ACC112 (cell line): ENCODE results near the gene CD209.
"Not testable (repeated sequence)": the region's sequence is repeated elsewhere in the genome, so short reads cannot be mapped to it uniquely, and the experiment has no call there.

ENCODE experiments used
- H2AFZ ChIP-seq: fragments of 200-600 bp; sonication (generic); one replicate; pipeline ENCODE4 v1.6.0; 2017; ENCODE audit warnings: antibody characterized with exemption, low read length; ENCODE audit not compliant: unreplicated experiment
- H3K27ac ChIP-seq: fragments of 200-600 bp; sonication (generic); 2 replicates; pipeline ENCODE4 v1.5.1; 2014; ENCODE audit warnings: low read depth, mild to moderate bottlenecking, antibody characterized with exemption, low read length, moderate library complexity
- H3K27me3 ChIP-seq: fragments of 200-600 bp; sonication (generic); 2 replicates; pipeline ENCODE4 v1.6.1; 2014; ENCODE audit warnings: mild to moderate bottlenecking, antibody characterized with exemption, low read length, moderate library complexity, mixed read lengths; ENCODE audit not compliant: insufficient read depth
- H3K36me3 ChIP-seq: fragments of 200-600 bp; sonication (generic); 2 replicates; pipeline ENCODE4 v1.6.1; 2016; ENCODE audit warnings: mild to moderate bottlenecking, antibody characterized with exemption, low read length, moderate library complexity, mixed read lengths; ENCODE audit not compliant: insufficient read depth
- H3K4me1 ChIP-seq: fragments of 200-600 bp; sonication (generic); one replicate; pipeline ENCODE4 v1.6.1; 2016; ENCODE audit warnings: low read length, mixed read lengths; ENCODE audit not compliant: insufficient read depth, unreplicated experiment, control insufficient read depth
- H3K4me3 ChIP-seq: fragments of 200-600 bp; sonication (generic); 2 replicates; pipeline ENCODE4 v1.5.1; 2014; ENCODE audit warnings: mild to moderate bottlenecking, low read depth, low read length
- H3K79me2 ChIP-seq: fragments of 200-600 bp; sonication (generic); one replicate; pipeline ENCODE4 v1.6.0; 2016; ENCODE audit warnings: low read length; ENCODE audit not compliant: control insufficient read depth, unreplicated experiment, insufficient read depth

CD209 gene

DNA sequence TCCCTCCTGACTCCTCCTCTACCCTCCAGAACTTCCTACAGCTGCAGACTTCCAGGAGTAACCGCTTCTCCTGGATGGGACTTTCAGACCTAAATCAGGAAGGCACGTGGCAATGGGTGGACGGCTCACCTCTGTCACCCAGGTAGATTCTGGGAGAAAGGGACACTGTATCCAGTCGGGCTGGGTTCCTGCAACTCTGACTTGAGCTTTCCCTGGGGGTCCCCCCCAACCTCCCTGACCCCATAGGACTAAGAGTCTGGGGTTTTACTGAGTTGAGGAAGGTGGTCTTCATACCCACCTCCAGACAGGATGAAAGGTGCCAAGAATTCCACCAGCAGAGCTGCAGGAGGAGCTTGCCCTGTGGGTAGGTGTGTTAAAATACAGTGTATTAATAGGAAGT lies 20.2 kb upstream of the CD209 start:
- no peaks in the 10 kb centered on the region for H3K79me2 ChIP-seq
- no peak overlapping the region for H3K4me3 ChIP-seq
- H3K36me3 ChIP-seq, result no peaks in the 10 kb centered on the region
- H3K4me1 ChIP-seq, result no peaks in the 10 kb centered on the region
- H3K27me3 ChIP-seq, result peaks cover 52% of the 10 kb centered on the region
- no peak overlapping the region for H3K27ac ChIP-seq
- H2AFZ ChIP-seq, result no peak overlapping the region

DNA sequence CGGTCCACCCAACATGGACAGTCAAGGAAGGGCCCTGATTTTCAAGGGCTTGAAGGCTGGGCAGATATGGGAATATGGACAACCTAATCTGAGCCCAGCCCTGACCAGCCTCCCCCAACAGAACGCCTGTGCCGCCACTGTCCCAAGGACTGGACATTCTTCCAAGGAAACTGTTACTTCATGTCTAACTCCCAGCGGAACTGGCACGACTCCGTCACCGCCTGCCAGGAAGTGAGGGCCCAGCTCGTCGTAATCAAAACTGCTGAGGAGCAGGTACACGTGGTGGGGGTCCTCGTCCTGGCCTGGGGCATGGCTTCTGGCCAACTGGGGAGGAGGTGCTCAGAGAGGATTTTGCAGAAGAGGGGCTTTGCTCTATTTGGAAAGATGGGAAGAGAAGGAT lies 19.2 kb upstream of the CD209 start:
- Histone ChIP-seq H2AFZ (no peak overlapping the region), H3K4me1 (no peaks in the 10 kb centered on the region), H3K79me2 (no peaks in the 10 kb centered on the region), H3K36me3 (no peaks in the 10 kb centered on the region), H3K27me3 (peaks cover 50% of the 10 kb centered on the region), H3K27ac (no peak overlapping the region), H3K4me3 (no peak overlapping the region)

DNA sequence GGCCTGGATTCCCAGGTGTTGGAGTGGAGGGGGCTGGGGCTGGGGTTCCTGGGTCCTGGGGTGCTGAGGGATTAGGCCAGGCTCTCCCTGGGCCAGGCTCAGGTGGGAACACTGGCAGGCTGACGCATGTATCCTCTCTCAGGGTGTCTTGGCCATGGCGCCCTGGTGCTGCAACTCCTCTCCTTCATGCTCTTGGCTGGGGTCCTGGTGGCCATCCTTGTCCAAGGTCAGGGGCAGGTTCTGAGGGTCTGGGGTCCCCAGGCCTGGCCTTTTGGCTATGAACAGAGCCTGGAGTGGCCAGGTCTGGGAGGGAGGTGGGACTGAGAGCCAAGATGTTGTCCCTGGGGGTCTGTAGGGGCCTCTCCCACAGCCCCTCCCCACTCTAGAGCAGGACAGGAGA lies 17.7 kb upstream of the CD209 start:
- H3K27me3 ChIP-seq, result peaks cover 44% of the 10 kb centered on the region
- not testable (repeated sequence) for H3K4me3 ChIP-seq, H3K4me1 ChIP-seq, H3K36me3 ChIP-seq, H3K27ac ChIP-seq, H2AFZ ChIP-seq, H3K79me2 ChIP-seq

DNA sequence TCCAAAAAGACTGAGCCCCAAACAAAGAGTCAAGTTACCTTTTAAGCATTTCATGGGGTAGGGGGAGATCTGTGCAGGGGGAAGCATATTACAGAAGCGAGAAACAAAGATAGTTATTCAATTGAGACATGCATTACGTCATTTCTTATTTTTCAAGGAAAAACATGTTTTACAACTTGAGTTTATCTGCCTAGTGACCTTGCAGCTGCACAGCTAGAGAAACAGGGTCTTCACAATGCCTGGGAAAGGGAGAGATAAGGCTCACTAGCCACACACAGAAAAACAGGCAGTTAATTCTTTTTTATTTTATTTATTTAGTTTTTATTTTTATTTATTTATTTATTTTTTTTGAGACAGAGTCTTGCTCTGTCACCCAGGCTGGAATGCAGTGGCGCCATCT lies 16.8 kb upstream of the CD209 start:
- not testable (repeated sequence) for H3K36me3 ChIP-seq, H3K4me1 ChIP-seq, H3K27ac ChIP-seq, H3K79me2 ChIP-seq, H2AFZ ChIP-seq, H3K4me3 ChIP-seq
- peaks cover 37% of the 10 kb centered on the region for H3K27me3 ChIP-seq

DNA sequence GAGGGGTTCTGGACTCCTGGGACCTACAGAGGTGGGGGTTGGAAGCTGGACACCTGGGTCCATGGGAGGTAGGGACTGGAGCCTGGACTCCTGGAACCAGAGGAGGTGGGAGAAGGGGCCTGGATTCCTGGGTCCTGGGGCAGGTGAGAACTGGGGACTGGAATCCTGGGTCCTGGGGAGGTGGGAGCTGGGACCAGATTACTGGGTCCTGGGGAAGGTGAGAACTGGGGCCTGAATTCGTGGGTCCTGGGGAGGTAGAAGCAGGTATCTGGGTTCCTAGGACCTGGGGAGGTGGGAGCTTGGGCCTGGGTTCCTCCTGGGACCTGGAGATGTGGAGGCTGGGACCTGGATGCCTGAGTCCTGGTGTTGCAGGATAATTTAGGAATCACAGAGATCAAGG lies 16.4 kb upstream of the CD209 start:
- Histone ChIP-seq H3K36me3 (no peaks in the 10 kb centered on the region), H2AFZ (no peak overlapping the region), H3K4me3 (no peak overlapping the region), H3K27ac (no peak overlapping the region), H3K79me2 (no peaks in the 10 kb centered on the region), H3K27me3 (peaks cover 34% of the 10 kb centered on the region), H3K4me1 (no peaks in the 10 kb centered on the region)

DNA sequence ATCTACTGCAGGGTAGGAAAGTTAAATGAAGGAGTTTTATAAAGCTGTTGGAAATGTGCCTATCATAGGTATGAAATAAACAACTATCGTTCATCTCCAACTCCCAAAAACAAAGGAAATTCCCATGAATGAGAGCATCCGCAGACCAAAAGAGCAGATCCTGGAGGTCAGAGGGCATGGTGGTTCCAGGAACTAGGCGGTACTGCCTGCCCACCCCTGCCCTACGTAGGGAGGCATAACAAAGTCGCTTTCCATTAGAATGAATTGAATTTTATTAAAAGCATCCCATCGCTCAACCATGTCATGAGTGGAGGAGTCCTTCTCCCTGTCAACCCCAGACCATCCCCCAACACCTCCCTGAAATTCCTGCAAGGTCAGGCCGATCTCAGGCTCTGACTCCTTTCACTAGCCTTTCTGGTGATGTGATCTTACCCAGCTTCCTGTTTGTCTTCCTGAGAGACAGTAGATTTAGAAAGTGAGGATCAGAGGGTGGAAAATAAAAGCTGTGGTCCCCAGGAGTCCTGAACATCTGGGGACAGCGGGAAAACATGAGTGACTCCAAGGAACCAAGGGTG lies 15.5 kb upstream of the CD209 start, which contains the start of gene CLEC4M:
Gene CLEC4M, plus strand, starts transcription at position 525 of the 575 bp plus-strand sequence. Its CDS starts 24 bp downstream, at position 549.
- Histone ChIP-seq H3K27me3 (peaks cover 31% of the 10 kb centered on the region), H3K79me2 (no peaks in the 10 kb centered on the region), H3K27ac (no peak within 1 kb of the TSS), H2AFZ (no peak within 1 kb of the TSS), H3K36me3 (no peaks in the 10 kb centered on the region), H3K4me3 (no peak within 1 kb of the TSS), H3K4me1 (no peaks in the 10 kb centered on the region)

DNA sequence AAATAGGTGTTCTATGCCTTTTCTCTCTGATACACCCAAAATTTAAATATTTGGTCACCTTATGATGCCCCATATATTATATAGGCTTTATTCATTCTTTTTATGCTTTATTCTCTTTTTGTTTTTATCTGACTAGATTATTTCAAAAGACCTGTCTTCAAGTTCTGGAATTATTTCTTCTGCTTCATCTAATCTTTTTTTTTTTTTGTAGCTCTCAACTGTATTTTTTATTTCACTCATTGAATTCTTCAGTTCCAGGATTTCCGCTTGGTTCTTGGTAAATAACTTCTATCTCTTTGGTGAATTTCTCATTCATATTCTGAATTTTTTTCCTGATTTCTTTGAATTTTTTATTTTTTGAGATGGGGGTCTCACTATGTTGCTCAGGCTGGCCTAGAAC lies 11.8 kb upstream of the CD209 start:
- H3K4me3 ChIP-seq, result no peak overlapping the region
- H3K27me3 ChIP-seq, result peaks cover 20% of the 10 kb centered on the region; the same call in 1 of the 2 replicates

DNA sequence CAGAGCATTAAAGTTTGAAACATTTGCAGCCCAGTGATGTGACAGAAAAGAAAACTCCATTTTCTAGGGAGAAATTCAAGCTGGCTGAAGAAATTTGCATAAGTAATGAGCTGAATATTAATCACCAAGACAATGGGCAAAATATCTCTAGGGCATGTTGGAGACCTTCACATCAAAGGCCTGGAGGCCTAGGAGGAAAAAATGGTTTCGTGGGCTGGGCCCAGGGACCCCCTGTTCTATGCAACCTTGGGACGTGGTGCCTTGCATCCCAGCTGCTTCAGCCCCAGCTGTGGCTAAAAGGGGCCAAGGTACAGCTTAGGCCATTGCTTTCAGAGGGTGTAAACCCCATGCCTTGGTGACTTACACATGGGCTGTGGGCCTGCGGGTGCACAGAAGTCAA lies 10.0 kb upstream of the CD209 start:
- Histone ChIP-seq H3K36me3 (no peaks in the 10 kb centered on the region), H3K27ac (no peak overlapping the region), H3K4me3 (no peak overlapping the region), H3K4me1 (no peaks in the 10 kb centered on the region), H2AFZ (no peak overlapping the region), H3K27me3 (peaks cover 16% of the 10 kb centered on the region), H3K79me2 (no peaks in the 10 kb centered on the region)

More for the DNA sequence above, 11.8 kb upstream of the CD209 start:
- H3K27ac ChIP-seq, result no peak overlapping the region
- H2AFZ ChIP-seq, result no peak overlapping the region
- no peaks in the 10 kb centered on the region for H3K36me3 ChIP-seq
- no peaks in the 10 kb centered on the region for H3K79me2 ChIP-seq
- no peaks in the 10 kb centered on the region for H3K4me1 ChIP-seq

DNA sequence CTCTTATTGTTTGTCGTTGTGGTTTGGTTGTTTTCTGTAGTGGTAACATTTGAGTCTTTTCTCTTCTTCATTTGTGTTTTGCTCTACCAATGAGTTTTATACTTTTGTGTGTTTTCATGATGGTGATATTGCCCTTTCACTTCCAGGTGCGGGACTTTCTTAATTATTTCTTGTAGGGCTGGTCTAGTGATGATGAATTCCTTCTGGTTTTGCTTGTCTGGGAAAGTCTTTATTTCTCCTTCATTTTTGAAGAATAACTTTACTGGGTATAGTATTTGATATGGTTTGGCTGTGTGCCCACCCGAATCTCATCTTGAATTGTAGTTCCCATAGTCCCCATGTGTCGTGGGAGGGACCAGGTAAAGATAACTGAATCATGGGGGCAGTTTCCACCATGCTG lies 8.9 kb upstream of the CD209 start:
- no peaks in the 10 kb centered on the region for H3K79me2 ChIP-seq
- H3K36me3 ChIP-seq, result no peaks in the 10 kb centered on the region
- H3K27ac ChIP-seq, result no peak overlapping the region
- H3K4me1 ChIP-seq, result no peaks in the 10 kb centered on the region
- no peak overlapping the region for H3K4me3 ChIP-seq
- peaks cover 13% of the 10 kb centered on the region for H3K27me3 ChIP-seq
- no peak overlapping the region for H2AFZ ChIP-seq

DNA sequence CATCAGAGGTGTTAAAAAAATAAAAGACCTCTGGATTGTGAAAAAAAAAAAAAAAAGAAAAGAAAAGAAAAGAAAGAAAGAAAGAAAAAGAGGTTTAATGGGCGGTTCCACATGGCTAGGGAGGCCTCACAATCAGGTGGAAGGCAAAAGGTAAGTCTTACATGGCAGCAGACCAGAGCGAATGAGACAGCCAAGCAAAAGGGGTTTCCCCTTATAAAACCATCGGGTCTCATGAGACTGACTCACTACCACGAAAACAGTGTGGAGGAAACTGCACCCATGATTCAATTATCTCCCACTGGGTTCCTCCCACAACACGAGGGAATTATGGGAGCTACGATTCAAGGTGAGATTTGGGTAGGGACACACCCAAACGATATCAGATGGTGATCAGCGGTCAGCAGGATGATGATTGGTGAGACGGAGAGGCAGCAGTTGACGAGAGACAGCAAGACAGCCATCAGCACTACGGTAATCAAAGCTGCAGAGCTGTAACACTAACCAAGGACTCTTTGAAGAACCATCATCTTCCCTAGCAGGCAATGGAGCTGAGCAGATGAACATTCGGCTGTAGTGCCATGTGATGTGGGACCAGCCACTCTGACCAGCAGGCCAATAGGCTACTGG lies 3.9 kb upstream of the CD209 start:
- Histone ChIP-seq H3K27me3 (peaks cover 18% of the 10 kb centered on the region), H3K79me2 (no peaks in the 10 kb centered on the region), H3K4me3 (no peak overlapping the region), H3K27ac (no peak overlapping the region), H3K36me3 (no peaks in the 10 kb centered on the region), H2AFZ (no peak overlapping the region), H3K4me1 (no peaks in the 10 kb centered on the region)

DNA sequence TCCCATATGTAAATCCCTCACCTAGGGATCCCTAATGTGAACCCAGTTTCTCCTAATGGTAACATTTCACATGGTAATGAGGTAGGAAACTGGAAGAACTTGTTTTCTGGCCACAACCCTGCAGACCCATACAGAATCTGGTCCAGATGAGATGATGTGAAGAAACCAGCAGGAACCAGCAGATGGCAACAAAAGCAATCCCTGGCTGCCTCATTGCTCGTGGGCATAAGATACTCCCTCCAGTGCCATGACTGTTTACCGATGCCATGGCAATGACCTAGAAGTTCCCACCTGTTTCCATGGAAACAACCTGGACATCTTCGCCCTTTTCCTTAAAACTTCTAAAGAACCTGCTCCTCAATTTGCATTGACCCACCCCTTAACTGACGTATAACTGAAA lies 1.4 kb upstream of the CD209 start:
- Histone ChIP-seq H3K27me3 (peaks cover 12% of the 10 kb centered on the region), H3K36me3 (no peaks in the 10 kb centered on the region), H3K79me2 (no peaks in the 10 kb centered on the region), H3K27ac (no peak overlapping the region), H3K4me1 (no peaks in the 10 kb centered on the region), H2AFZ (no peak overlapping the region), H3K4me3 (no peak overlapping the region)
